ENCODE measurements around the gene FHOD3. TPM values are rescaled to one million over a fixed set of nuclear protein-coding genes. Genes with fewer than 3 reads are reported as not detected.
"Not testable (repeated sequence)": the region's sequence is repeated elsewhere in the genome, so short reads cannot be mapped to it uniquely, and the experiment has no call there.

Gene FHOD3
- total RNA-seq, 2 experiments from 2014 or later = not detected

DNA sequence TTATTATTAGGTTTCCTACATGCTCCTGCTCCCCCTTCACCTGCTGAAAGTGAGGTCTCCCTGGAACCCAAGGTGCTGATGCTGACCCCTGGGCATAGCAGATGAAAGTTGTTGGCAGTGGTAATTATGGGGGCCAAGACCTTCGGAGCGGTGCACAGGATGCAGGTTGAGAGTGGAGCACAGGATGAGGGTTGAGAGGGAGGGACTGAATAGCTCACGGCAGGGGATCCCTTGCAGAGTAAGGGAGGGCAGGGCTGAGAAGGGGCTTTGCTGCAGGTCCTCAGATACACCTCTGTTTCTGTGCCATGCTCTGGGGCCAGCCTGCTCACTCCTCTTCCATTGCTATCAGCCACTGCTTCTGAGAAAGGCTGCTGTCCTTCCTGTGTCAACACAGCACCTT, 163.3 kb downstream of the FHOD3 start:
- Mint-ChIP-seq H3K4me1 (ENCODE audit: low read depth) (no peaks in the 10 kb centered on the region), H3K36me3 (ENCODE audit: low read depth) (no peaks in the 10 kb centered on the region), H3K27ac (no peak overlapping the region), H3K9me3 (no peaks in the 10 kb centered on the region), H3K27me3 (peaks cover 2% of the 10 kb centered on the region), H3K4me3 (no peak overlapping the region)
- no peak for ATAC-seq
- no peak for DNase-seq
- intact Hi-C loops (cut with micrococcal nuclease) = no loop called here
- ChIA-PET POLR2A (no interaction called here), CTCF (no interaction called here)
- TF ChIP-seq, protein P1, sequence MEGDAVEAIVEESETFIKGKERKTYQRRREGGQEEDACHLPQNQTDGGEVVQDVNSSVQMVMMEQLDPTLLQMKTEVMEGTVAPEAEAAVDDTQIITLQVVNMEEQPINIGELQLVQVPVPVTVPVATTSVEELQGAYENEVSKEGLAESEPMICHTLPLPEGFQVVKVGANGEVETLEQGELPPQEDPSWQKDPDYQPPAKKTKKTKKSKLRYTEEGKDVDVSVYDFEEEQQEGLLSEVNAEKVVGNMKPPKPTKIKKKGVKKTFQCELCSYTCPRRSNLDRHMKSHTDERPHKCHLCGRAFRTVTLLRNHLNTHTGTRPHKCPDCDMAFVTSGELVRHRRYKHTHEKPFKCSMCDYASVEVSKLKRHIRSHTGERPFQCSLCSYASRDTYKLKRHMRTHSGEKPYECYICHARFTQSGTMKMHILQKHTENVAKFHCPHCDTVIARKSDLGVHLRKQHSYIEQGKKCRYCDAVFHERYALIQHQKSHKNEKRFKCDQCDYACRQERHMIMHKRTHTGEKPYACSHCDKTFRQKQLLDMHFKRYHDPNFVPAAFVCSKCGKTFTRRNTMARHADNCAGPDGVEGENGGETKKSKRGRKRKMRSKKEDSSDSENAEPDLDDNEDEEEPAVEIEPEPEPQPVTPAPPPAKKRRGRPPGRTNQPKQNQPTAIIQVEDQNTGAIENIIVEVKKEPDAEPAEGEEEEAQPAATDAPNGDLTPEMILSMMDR (IDR thresholded peaks at IDR 0.05) = no peak

GRCh38 chr18:36461551-36461987, 164.1 kb downstream of the FHOD3 start:
- H3K4me3 Mint-ChIP-seq = no peak overlapping the region
- intact Hi-C loops (cut with micrococcal nuclease) = no loop called here
- DNase-seq (no peak), ATAC-seq (no peak)
- H3K9me3 Mint-ChIP-seq = no peaks in the 10 kb centered on the region
- H3K4me1 Mint-ChIP-seq (ENCODE audit: low read depth) = no peaks in the 10 kb centered on the region
- no peak overlapping the region for H3K27ac Mint-ChIP-seq
- CTCF ChIA-PET = no interaction called here
- POLR2A ChIA-PET = no interaction called here
- peaks cover 2% of the 10 kb centered on the region for H3K27me3 Mint-ChIP-seq
- TF ChIP-seq, protein P1 (IDR thresholded peaks at IDR 0.05) = no peak
- no peaks in the 10 kb centered on the region for H3K36me3 Mint-ChIP-seq (ENCODE audit: low read depth)

GRCh38 chr18:36463516-36463915, 166.0 kb downstream of the FHOD3 start:
- intact Hi-C loops (cut with micrococcal nuclease); H3K27ac Mint-ChIP-seq; H3K9me3 Mint-ChIP-seq; CTCF ChIA-PET; H3K36me3 Mint-ChIP-seq (ENCODE audit: low read depth); ATAC-seq; H3K4me1 Mint-ChIP-seq (ENCODE audit: low read depth); DNase-seq; H3K27me3 Mint-ChIP-seq; H3K4me3 Mint-ChIP-seq; POLR2A ChIA-PET: not testable (repeated sequence)

DNA sequence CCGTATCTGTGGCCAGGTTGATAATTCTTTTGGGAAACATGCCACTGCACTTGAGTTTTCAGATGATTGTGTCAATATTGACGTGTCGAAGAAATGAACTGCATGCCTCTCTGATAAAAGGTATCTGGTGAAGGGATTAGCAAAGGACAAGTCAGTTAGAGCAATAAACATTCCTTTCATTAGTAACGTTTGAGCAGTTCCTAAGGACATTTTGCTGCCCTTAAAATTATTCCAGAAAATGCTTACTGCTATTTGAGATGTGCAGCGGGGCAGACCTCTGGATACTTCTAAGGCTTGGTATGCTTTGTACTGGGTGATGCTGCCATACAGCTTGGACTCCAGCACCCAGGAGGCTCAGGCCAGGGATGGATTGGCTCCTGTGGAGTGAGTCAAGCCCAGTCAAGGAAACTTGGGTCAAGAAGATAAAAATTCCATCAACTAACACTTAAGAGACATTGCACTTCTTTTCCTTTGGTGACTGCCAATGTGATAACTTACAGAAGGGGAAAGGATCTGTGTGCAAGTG, 166.7 kb downstream of the FHOD3 start:
- H3K4me3 Mint-ChIP-seq = no peak overlapping the region
- H3K36me3 Mint-ChIP-seq (ENCODE audit: low read depth) = no peaks in the 10 kb centered on the region
- POLR2A ChIA-PET = no interaction called here
- no peaks in the 10 kb centered on the region for H3K9me3 Mint-ChIP-seq
- TF ChIP-seq, protein P1 (IDR thresholded peaks at IDR 0.05) = no peak
- no peak for ATAC-seq
- no peak overlapping the region for H3K27ac Mint-ChIP-seq
- intact Hi-C loops (cut with micrococcal nuclease) = no loop called here
- H3K27me3 Mint-ChIP-seq = peaks cover 2% of the 10 kb centered on the region
- DNase-seq = no peak
- H3K4me1 Mint-ChIP-seq (ENCODE audit: low read depth) = no peaks in the 10 kb centered on the region
- CTCF ChIA-PET = no interaction called here

DNA sequence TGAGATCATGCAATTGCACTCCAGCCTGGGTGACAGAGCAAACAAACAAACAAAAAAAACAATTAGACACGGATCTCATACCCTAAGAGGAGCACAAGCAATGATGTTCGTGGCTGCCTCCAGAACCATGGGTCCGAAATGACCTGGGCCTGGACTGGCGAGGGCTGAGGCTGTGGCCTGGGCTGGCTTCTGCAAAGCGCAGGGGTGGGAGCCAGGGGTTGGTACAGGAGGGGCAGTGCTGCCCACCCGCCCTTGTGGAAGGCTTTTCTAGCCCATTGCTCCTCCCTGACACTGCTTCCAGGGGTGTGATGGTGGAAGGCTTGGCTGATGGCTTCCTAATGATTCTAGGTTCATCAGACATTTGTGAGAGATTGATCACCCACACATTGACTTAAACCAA, 167.8 kb downstream of the FHOD3 start:
- H3K36me3 Mint-ChIP-seq (ENCODE audit: low read depth) = no peaks in the 10 kb centered on the region
- POLR2A ChIA-PET = no interaction called here
- intact Hi-C loops (cut with micrococcal nuclease) = no loop called here
- H3K9me3 Mint-ChIP-seq = no peaks in the 10 kb centered on the region
- no peak overlapping the region for H3K27ac Mint-ChIP-seq
- no peak for ATAC-seq
- DNase-seq = no peak
- H3K4me1 Mint-ChIP-seq (ENCODE audit: low read depth) = no peaks in the 10 kb centered on the region
- peaks cover 2% of the 10 kb centered on the region for H3K27me3 Mint-ChIP-seq
- CTCF ChIA-PET = interaction anchor here (1.2 kb wide), 1 partner anchor 12 kb away, joined by 3 read pairs; no protein-coding TSS in a partner anchor
- H3K4me3 Mint-ChIP-seq = no peak overlapping the region
- TF ChIP-seq, protein P1 (IDR thresholded peaks at IDR 0.05) = no peak

- TF ChIP-seq, protein P1 (IDR thresholded peaks at IDR 0.05) = no peak
- Mint-ChIP-seq H3K4me3 (no peak overlapping the region), H3K9me3 (no peaks in the 10 kb centered on the region)
Measured at GRCh38 chr18:36465970-36466369, 168.5 kb downstream of the FHOD3 start.

More at GRCh38 chr18:36465970-36466369, 168.5 kb downstream of the FHOD3 start:
- DNase-seq (no peak), ATAC-seq (no peak)
- ChIA-PET POLR2A (no interaction called here), CTCF (interaction anchor here (1.2 kb wide), 1 partner anchor 13 kb away, joined by 3 read pairs; no protein-coding TSS in a partner anchor)
- intact Hi-C loops (cut with micrococcal nuclease) = no loop called here
- Mint-ChIP-seq H3K4me1 (ENCODE audit: low read depth) (no peaks in the 10 kb centered on the region), H3K27ac (no peak overlapping the region), H3K27me3 (peaks cover 2% of the 10 kb centered on the region), H3K36me3 (ENCODE audit: low read depth) (no peaks in the 10 kb centered on the region)
